SK-N-SH treated with all-trans-retinoic acid at 6 μM for 48 hours (cell line): Measurements from ENCODE around the gene TGFBR3.

Source experiments
- ATAC-seq: fragments of 200-7000 bp; cut with Tn5 transposase; 3 replicates; pipeline ENCODE4 v1.9.1; 2020; ENCODE audit warnings: mild to moderate bottlenecking, moderate library complexity
- ARNTL ChIP-seq: fragments of 450-650 bp; formaldehyde crosslinking; IDR thresholded peaks from 2 replicates; pipeline ENCODE4 v1.5.0; 2020; ENCODE audit warnings: low read depth, mild to moderate bottlenecking, moderate library complexity, borderline replicate concordance
- BACH2 ChIP-seq: fragments of 250-450 bp; sonication (Bioruptor Pico); IDR thresholded peaks from 2 replicates; pipeline ENCODE4 v1.9.0; 2021; ENCODE audit warnings: mild to moderate bottlenecking, borderline replicate concordance
- CSDC2 ChIP-seq: fragments of 250-450 bp; sonication (Bioruptor Pico); IDR thresholded peaks from 2 replicates; pipeline ENCODE4 v1.5.0; 2020; ENCODE audit warnings: mild to moderate bottlenecking, moderate library complexity
- CSRNP3 ChIP-seq: fragments of 250-450 bp; sonication (Bioruptor Pico); IDR thresholded peaks from 2 replicates; pipeline ENCODE4 v1.5.1; 2021; ENCODE audit warnings: mild to moderate bottlenecking, moderate library complexity
- ESRRG ChIP-seq: fragments of 250-450 bp; sonication (Bioruptor Pico); IDR thresholded peaks from 2 replicates; pipeline ENCODE4 v1.6.1; 2021; ENCODE audit warnings: mild to moderate bottlenecking
- GLIS3 ChIP-seq: fragments of 250-450 bp; sonication (Bioruptor Pico); IDR thresholded peaks from 2 replicates; pipeline ENCODE4 v1.5.0; 2020; ENCODE audit warnings: mild to moderate bottlenecking, moderate library complexity
- ISL1 ChIP-seq: fragments of 250-450 bp; sonication (Bioruptor Pico); IDR thresholded peaks from 2 replicates; pipeline ENCODE4 v2.1.2; 2022; ENCODE audit warnings: mild to moderate bottlenecking, moderate library complexity
- OSR1 ChIP-seq: fragments of 250-450 bp; sonication (Bioruptor Pico); IDR thresholded peaks from 2 replicates; pipeline ENCODE4 v1.8.0; 2022; ENCODE audit warnings: moderate library complexity, mild to moderate bottlenecking, inconsistent platforms
- RARB ChIP-seq: fragments of 250-450 bp; sonication (Bioruptor Pico); IDR thresholded peaks from 2 replicates; pipeline ENCODE4 v1.8.0; 2021; ENCODE audit warnings: mild to moderate bottlenecking, moderate library complexity
- SNAI2 ChIP-seq: fragments of 250-450 bp; sonication (Bioruptor Pico); IDR thresholded peaks from 2 replicates; pipeline ENCODE4 v1.5.0; 2020; ENCODE audit warnings: mild to moderate bottlenecking, moderate library complexity
- TCF4 ChIP-seq: fragments of 250-450 bp; sonication (Bioruptor Pico); IDR thresholded peaks from 2 replicates; pipeline ENCODE4 v1.8.0; 2021; ENCODE audit warnings: mild to moderate bottlenecking, moderate library complexity, borderline replicate concordance
- TOX ChIP-seq: fragments of 250-450 bp; sonication (Bioruptor Pico); IDR thresholded peaks from 2 replicates; pipeline ENCODE4 v1.8.0; 2021; ENCODE audit warnings: mild to moderate bottlenecking, moderate library complexity, borderline replicate concordance
- TSHZ2 ChIP-seq: fragments of 250-450 bp; sonication (Bioruptor Pico); IDR thresholded peaks from 2 replicates; pipeline ENCODE4 v1.5.0; 2020; ENCODE audit warnings: mild to moderate bottlenecking, moderate library complexity
- ZC3H10 ChIP-seq: fragments of 250-450 bp; sonication (Bioruptor Pico); IDR thresholded peaks from 2 replicates; pipeline ENCODE4 v1.5.1; 2021; ENCODE audit warnings: mild to moderate bottlenecking, moderate library complexity
- ZFP3 ChIP-seq: fragments of 250-450 bp; sonication (Bioruptor Pico); IDR thresholded peaks from 2 replicates; pipeline ENCODE4 v1.5.0; 2020; ENCODE audit warnings: mild to moderate bottlenecking, moderate library complexity
- ZFP30 ChIP-seq: fragments of 450-650 bp; formaldehyde crosslinking; IDR thresholded peaks from 2 replicates; pipeline ENCODE4 v1.5.0; 2022; ENCODE audit warnings: mild to moderate bottlenecking, moderate library complexity
- ZNF565 ChIP-seq: fragments of 450-650 bp; formaldehyde crosslinking; conservative IDR thresholded peaks from 2 replicates; pipeline ENCODE4 v1.5.0; 2020; ENCODE audit warnings: low read depth, mild to moderate bottlenecking, moderate library complexity
- ZNF70 ChIP-seq: fragments of 450-650 bp; formaldehyde crosslinking; IDR thresholded peaks from 2 replicates; pipeline ENCODE4 v1.5.0; 2020; ENCODE audit warnings: mild to moderate bottlenecking, moderate library complexity
- ZNF8 ChIP-seq: fragments of 450-650 bp; formaldehyde crosslinking; IDR thresholded peaks from 2 replicates; pipeline ENCODE4 v1.5.0; 2020; ENCODE audit warnings: mild to moderate bottlenecking, moderate library complexity
- TF ChIP-seq, protein P1 (sequence below): fragments of 250-450 bp; sonication (Bioruptor Pico); IDR thresholded peaks from 2 replicates; pipeline ENCODE4 v1.8.0; 2021; ENCODE audit warnings: low read depth, mild to moderate bottlenecking, moderate library complexity, borderline replicate concordance
- TF ChIP-seq, protein P2 (sequence below): fragments of 250-450 bp; sonication (Bioruptor Pico); IDR thresholded peaks from 2 replicates; pipeline ENCODE4 v1.8.0; 2020; ENCODE audit warnings: mild to moderate bottlenecking, moderate library complexity, borderline replicate concordance
- TF ChIP-seq, protein P3 (sequence below): fragments of 250-450 bp; sonication (Bioruptor Pico); IDR thresholded peaks from 2 replicates; pipeline ENCODE4 v1.5.1; 2020; ENCODE audit warnings: low read depth, mild to moderate bottlenecking, moderate library complexity

The TGFBR3 gene

DNA sequence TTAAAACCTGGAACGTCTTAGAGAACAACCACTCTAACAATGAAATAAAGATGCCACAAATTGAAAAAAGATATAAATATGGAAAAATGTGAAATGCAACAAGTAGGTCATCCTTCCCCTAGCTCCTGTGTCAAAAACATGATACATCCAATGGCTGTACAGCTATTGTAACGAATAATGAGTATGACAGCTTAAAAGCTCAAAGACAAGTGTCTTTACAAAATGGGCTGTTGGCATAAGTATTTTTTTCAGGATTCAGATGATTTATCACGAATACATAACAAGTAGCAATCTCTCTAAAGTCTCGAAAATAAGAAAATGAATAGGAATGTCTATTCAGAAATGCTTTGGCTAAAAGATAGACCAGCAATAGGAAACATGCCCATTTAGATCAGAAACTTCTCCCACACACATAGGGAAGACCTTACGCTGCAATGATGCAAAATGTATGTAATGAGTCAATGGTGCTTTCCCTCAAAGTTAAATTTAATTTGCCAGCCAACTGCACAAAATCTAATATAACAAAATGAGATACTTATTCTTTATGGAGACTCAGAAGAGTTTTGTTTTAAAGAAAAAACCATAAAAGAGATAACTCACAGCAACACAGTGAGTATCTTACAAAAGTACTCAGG lies 8.3 kb downstream of the TGFBR3 start:
- no peak for TF ChIP-seq GLIS3 (CRISPR knock-in tag)
- no peak for TF ChIP-seq ZFP30
- ATAC-seq, result no peak

DNA sequence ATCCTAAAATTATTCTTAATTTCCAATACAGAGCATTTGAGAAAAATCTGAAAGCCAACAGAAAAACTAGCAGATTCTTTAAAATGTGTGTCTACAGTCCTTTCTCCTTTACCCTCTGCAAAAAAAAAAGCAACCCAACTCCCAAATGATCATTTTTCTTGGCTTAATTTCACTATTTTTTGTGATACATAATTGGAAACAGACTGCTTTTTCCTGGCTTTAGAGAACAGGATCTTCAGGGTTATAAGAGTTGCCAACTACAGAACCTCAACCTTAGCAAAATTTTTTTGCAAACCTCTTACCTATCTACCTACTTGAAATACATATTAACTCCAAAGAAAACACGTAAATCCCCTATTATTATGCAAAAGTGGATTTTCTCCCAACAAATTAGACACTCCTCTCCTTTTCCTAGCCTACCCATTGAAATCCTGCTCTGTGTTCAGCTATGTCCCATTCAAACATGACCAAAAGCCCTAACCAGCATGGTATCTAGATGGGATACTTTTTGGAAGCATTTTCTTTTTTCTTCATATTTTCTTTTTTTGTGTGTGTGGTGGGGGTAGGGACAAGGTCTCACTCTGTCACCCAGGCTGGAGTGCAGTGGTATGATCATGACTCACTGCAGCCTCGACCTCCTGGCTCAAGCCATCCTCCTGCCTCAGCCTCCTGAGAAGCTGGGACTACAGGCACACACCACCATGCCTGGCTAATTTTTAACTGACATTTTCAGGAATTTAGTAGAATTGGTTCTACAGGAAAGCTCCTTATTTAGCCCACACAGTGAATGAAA lies 9.0 kb downstream of the TGFBR3 start:
- no peak for ATAC-seq
- TF ChIP-seq SNAI2 (CRISPR knock-in tag), result no peak
- TF ChIP-seq OSR1 (CRISPR knock-in tag), result no peak
- no peak for TF ChIP-seq CSDC2 (CRISPR knock-in tag)
- no peak for TF ChIP-seq ARNTL (CRISPR knock-in tag)
- TF ChIP-seq RARB (CRISPR knock-in tag), result no peak
- TF ChIP-seq TSHZ2 (CRISPR knock-in tag), result no peak
- no peak for TF ChIP-seq BACH2 (CRISPR knock-in tag)
- TF ChIP-seq ZFP30, result no peak
- TF ChIP-seq TCF4 (CRISPR knock-in tag), result no peak
- no peak for TF ChIP-seq GLIS3 (CRISPR knock-in tag)
- no peak for TF ChIP-seq ZFP3
- TF ChIP-seq ZNF565 (CRISPR knock-in tag), result no peak
- TF ChIP-seq, protein P1, sequence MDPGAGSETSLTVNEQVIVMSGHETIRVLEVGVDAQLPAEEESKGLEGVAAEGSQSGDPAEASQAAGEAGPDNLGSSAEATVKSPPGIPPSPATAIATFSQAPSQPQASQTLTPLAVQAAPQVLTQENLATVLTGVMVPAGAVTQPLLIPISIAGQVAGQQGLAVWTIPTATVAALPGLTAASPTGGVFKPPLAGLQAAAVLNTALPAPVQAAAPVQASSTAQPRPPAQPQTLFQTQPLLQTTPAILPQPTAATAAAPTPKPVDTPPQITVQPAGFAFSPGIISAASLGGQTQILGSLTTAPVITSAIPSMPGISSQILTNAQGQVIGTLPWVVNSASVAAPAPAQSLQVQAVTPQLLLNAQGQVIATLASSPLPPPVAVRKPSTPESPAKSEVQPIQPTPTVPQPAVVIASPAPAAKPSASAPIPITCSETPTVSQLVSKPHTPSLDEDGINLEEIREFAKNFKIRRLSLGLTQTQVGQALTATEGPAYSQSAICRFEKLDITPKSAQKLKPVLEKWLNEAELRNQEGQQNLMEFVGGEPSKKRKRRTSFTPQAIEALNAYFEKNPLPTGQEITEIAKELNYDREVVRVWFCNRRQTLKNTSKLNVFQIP (CRISPR knock-in tag), result no peak
- TF ChIP-seq CSRNP3 (CRISPR knock-in tag), result no peak
- no peak for TF ChIP-seq ZNF70 (CRISPR knock-in tag)
- TF ChIP-seq, protein P2, sequence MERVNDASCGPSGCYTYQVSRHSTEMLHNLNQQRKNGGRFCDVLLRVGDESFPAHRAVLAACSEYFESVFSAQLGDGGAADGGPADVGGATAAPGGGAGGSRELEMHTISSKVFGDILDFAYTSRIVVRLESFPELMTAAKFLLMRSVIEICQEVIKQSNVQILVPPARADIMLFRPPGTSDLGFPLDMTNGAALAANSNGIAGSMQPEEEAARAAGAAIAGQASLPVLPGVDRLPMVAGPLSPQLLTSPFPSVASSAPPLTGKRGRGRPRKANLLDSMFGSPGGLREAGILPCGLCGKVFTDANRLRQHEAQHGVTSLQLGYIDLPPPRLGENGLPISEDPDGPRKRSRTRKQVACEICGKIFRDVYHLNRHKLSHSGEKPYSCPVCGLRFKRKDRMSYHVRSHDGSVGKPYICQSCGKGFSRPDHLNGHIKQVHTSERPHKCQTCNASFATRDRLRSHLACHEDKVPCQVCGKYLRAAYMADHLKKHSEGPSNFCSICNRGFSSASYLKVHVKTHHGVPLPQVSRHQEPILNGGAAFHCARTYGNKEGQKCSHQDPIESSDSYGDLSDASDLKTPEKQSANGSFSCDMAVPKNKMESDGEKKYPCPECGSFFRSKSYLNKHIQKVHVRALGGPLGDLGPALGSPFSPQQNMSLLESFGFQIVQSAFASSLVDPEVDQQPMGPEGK, result no peak
- no peak for TF ChIP-seq TOX (CRISPR knock-in tag)
- no peak for TF ChIP-seq ZNF8 (CRISPR knock-in tag)

- TF ChIP-seq, protein P1 (CRISPR knock-in tag), result no peak
- TF ChIP-seq, protein P3, sequence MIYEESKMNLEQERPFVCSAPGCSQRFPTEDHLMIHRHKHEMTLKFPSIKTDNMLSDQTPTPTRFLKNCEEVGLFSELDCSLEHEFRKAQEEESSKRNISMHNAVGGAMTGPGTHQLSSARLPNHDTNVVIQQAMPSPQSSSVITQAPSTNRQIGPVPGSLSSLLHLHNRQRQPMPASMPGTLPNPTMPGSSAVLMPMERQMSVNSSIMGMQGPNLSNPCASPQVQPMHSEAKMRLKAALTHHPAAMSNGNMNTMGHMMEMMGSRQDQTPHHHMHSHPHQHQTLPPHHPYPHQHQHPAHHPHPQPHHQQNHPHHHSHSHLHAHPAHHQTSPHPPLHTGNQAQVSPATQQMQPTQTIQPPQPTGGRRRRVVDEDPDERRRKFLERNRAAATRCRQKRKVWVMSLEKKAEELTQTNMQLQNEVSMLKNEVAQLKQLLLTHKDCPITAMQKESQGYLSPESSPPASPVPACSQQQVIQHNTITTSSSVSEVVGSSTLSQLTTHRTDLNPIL (CRISPR knock-in tag), result no peak
- no peak for TF ChIP-seq CSRNP3 (CRISPR knock-in tag)
- TF ChIP-seq RARB (CRISPR knock-in tag), result no peak
- no peak for TF ChIP-seq ZNF8 (CRISPR knock-in tag)
- TF ChIP-seq ISL1 (CRISPR knock-in tag), result no peak
- no peak for TF ChIP-seq ZC3H10
- TF ChIP-seq OSR1 (CRISPR knock-in tag), result no peak
- TF ChIP-seq GLIS3 (CRISPR knock-in tag), result no peak
- TF ChIP-seq ESRRG (CRISPR knock-in tag), result no peak
- no peak for ATAC-seq
These were observed 9.9 kb downstream of the TGFBR3 start for GRCh38 chr1:91876040-91876470.
